CD4-positive, alpha-beta T cell treated with Interleukin-6 at 100 ng/mL for 8 hours (primary cell): Measurements from ENCODE around the gene CKB.

Experiments used
- DNase-seq: peaks from one replicate; pipeline ENCODE4 v3.0.0-alpha.2; 2020; ENCODE audit warnings: mixed read lengths, low spot score

Gene CKB

GRCh38 chr14:103537175-103537990 is 14.8 kb upstream of the CKB start:
- DNase-seq, result no peak

GRCh38 chr14:103536693-103537092 is 14.1 kb upstream of the CKB start:
- DNase-seq, result no peak

- DNase-seq, result no peak
These were observed 13.4 kb upstream of the CKB start for GRCh38 chr14:103535891-103536565.

- no peak for DNase-seq
These were observed 12.7 kb upstream of the CKB start for GRCh38 chr14:103535081-103535890.

GRCh38 chr14:103534576-103535061 is 12.0 kb upstream of the CKB start:
- no peak for DNase-seq

- no peak for DNase-seq
These were observed 11.5 kb upstream of the CKB start for GRCh38 chr14:103533999-103534575.

GRCh38 chr14:103533137-103533998 is 10.7 kb upstream of the CKB start:
- DNase-seq, result no peak

GRCh38 chr14:103532216-103533136 is 9.8 kb upstream of the CKB start:
- DNase-seq, result no peak

GRCh38 chr14:103531421-103532215 is 9.0 kb upstream of the CKB start:
- no peak for DNase-seq

GRCh38 chr14:103530831-103531230 is 8.2 kb upstream of the CKB start:
- DNase-seq, result no peak

- DNase-seq, result no peak
These were observed 7.8 kb upstream of the CKB start for GRCh38 chr14:103530390-103530789.

GRCh38 chr14:103529383-103530365 is 7.0 kb upstream of the CKB start:
- DNase-seq, result no peak

- peak; percentile 82 for DNase-seq
These were observed 6.2 kb upstream of the CKB start, which contains the start of gene TRMT61A for GRCh38 chr14:103528587-103529382. Gene TRMT61A (plus strand): TSS chr14:103529196. CDS start chr14:103529979, 783 bp downstream.

GRCh38 chr14:103528146-103528586 is 5.5 kb upstream of the CKB start:
- no peak for DNase-seq

- no peak for DNase-seq
These were observed 4.9 kb upstream of the CKB start for GRCh38 chr14:103527408-103528145.

GRCh38 chr14:103526914-103527248 is 4.3 kb upstream of the CKB start:
- DNase-seq, result no peak
